Progenitor cell of endocrine pancreas (in vitro differentiated cells): ENCODE measurements around the gene KIAA0930. TPM values are rescaled to one million over a fixed set of nuclear protein-coding genes. Genes with fewer than 3 reads are reported as not detected.

Experiments
- DNase-seq: peaks from one replicate; pipeline ENCODE4 v3.0.0; 2021; ENCODE audit warnings: low spot score; ENCODE audit not compliant: unreplicated experiment
- H3K27ac Mint-ChIP-seq: 2 replicates; pipeline ENCODE4 v1.8.0; 2021; ENCODE audit warnings: mild to moderate bottlenecking, moderate library complexity, mixed read lengths
- H3K27me3 Mint-ChIP-seq: 2 replicates; pipeline ENCODE4 v1.8.0; 2021; ENCODE audit warnings: mixed read lengths
- H3K36me3 Mint-ChIP-seq: 2 replicates; pipeline ENCODE4 v1.8.0; 2022; ENCODE audit warnings: mixed read lengths; ENCODE audit not compliant: insufficient read depth
- H3K4me1 Mint-ChIP-seq: 2 replicates; pipeline ENCODE4 v1.8.0; 2021; ENCODE audit warnings: low read depth, mixed read lengths
- H3K4me3 Mint-ChIP-seq: 2 replicates; pipeline ENCODE4 v1.8.0; 2021; ENCODE audit warnings: low read depth, mild to moderate bottlenecking, moderate library complexity, mixed read lengths
- H3K9me3 Mint-ChIP-seq: 2 replicates; pipeline ENCODE4 v1.8.0; 2021; ENCODE audit warnings: low read depth, mixed read lengths
- total RNA-seq: library from RNA; stranded (reverse); gene quantifications from 2 replicates; pipeline ENCODE4 v1.2.1, GENCODE V29; 2021
- TF ChIP-seq, protein P1 (sequence below): fragments of 200-600 bp; sonication (generic); IDR thresholded peaks from one replicate; pipeline ENCODE4 v1.5.0; 2021; ENCODE audit warnings: antibody characterized with exemption, mild to moderate bottlenecking; ENCODE audit not compliant: unreplicated experiment

The KIAA0930 gene
- total RNA-seq, 1 donor from 2014 or later, result 45.3 TPM

DNA sequence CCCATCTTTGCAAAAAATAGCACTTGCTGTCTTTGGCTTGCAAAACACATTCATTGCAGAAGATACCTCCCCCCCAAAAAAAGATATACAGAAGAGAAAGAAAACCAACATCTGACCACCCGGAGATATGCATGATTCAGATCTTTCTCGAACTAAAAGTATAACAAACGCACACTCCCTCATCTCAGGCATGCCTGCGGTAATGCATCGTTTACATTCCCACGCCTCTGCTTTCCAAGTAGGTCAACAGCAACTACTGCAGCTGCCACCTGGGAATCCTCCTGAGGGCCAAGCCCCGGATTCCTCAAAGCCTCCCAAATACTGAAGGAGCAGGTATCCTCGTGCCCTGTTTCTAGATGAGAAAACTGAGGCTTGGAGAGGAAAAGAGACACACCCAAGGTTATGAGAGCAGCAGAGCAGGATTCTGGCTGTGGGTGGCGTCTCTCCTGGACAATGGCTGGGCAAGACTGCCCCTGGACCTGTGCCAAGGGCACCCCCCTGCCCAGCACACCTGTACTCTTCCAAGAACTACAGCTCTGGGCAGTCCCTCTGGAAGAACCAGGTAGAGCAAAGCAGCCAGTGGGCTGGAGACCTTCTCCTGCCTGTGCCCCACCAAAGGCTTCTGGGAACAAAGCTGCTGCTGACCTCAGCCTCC, 38.9 kb downstream of the KIAA0930 start:
- H3K4me3 Mint-ChIP-seq, result no peak overlapping the region
- DNase-seq, result no peak
- H3K27ac Mint-ChIP-seq, result no peak overlapping the region
- H3K9me3 Mint-ChIP-seq, result no peaks in the 10 kb centered on the region
- TF ChIP-seq, protein P1, sequence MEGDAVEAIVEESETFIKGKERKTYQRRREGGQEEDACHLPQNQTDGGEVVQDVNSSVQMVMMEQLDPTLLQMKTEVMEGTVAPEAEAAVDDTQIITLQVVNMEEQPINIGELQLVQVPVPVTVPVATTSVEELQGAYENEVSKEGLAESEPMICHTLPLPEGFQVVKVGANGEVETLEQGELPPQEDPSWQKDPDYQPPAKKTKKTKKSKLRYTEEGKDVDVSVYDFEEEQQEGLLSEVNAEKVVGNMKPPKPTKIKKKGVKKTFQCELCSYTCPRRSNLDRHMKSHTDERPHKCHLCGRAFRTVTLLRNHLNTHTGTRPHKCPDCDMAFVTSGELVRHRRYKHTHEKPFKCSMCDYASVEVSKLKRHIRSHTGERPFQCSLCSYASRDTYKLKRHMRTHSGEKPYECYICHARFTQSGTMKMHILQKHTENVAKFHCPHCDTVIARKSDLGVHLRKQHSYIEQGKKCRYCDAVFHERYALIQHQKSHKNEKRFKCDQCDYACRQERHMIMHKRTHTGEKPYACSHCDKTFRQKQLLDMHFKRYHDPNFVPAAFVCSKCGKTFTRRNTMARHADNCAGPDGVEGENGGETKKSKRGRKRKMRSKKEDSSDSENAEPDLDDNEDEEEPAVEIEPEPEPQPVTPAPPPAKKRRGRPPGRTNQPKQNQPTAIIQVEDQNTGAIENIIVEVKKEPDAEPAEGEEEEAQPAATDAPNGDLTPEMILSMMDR, result no peak
- peaks cover 9% of the 10 kb centered on the region for H3K4me1 Mint-ChIP-seq
- peaks cover 6% of the 10 kb centered on the region for H3K36me3 Mint-ChIP-seq
- H3K27me3 Mint-ChIP-seq, result no peaks in the 10 kb centered on the region

DNA sequence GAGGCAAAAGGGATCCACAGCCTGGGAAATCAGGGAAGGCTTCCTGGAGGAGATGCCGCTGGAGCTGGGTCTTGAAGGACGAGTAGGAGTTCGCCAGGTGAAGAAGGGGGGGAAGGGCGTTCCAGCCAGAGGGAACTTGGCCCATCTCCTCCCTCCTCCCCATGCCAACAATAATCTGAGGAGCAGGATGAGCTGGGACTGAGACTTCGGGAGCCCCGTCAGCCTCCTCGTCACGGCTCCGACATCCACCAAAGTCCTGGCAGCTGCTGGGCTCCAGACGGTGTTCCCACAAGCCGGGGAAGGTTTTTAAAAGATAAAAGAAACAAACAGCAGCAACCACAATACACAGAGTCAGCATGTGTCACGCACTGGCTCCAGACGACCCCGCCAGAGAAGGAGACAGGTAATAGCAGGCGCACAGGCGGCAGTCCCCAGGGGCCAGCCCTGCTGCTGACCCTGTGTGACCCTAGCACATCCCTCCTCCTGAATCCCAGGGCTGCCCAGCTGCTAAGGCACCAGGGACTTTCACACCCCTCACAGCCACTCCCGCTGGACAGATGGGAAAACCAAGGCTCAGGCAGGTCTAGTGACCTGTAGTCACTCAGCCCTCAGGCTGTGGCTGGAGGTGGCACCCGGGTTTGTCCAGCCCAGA, 39.7 kb downstream of the KIAA0930 start:
- Mint-ChIP-seq H3K4me1 (peaks cover 9% of the 10 kb centered on the region), H3K4me3 (no peak overlapping the region), H3K27me3 (no peaks in the 10 kb centered on the region), H3K36me3 (peaks cover 9% of the 10 kb centered on the region), H3K9me3 (no peaks in the 10 kb centered on the region), H3K27ac (peak overlapping the region; percentile 67)
- DNase-seq, result no peak
- TF ChIP-seq, protein P1, result no peak

DNA sequence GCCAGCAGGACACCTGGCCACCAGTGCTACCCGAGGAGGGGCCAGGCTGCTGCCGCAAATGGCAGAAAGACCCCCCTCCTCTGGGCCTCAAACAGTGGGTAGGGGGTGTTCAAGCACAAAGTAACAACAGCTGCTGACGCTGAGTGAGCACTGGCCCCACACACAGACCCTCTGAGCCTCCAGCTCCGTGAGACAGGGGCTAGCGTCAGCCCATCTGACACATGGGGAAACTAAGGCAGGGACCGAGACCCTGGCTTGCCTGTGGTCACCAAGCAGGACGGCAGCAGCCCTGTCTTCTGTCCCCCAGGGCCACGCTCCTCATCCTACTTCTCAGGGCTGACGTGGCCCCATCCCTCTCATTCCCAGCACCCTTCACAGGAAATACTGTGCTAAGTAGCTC, 40.5 kb downstream of the KIAA0930 start:
- DNase-seq, result no peak
- Mint-ChIP-seq H3K27ac (no peak overlapping the region), H3K27me3 (no peaks in the 10 kb centered on the region), H3K9me3 (no peaks in the 10 kb centered on the region), H3K4me3 (no peak overlapping the region), H3K4me1 (peaks cover 9% of the 10 kb centered on the region), H3K36me3 (peaks cover 11% of the 10 kb centered on the region)
- TF ChIP-seq, protein P1, result no peak

DNA sequence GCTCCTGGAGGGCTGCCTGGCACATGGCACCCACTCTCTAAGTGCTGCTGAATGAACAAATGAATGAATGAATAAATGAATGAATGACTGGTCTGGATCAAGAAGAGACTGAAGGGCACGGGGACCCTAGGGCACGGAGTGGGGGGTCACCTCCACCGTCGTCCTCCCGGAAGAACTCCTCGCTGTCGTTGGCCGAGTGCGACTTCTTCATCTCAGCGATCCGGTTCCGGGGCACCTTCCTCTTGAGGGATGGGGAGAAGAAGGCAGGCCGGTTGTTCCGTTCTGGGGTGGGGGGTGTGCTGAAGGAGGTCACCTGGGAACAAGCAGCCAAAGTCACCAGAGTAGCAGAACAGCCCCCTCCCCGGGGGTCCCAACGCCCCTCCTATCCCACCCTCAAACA, 41.0 kb downstream of the KIAA0930 start:
- H3K36me3 Mint-ChIP-seq, result peaks cover 11% of the 10 kb centered on the region
- H3K27ac Mint-ChIP-seq, result no peak overlapping the region
- H3K4me3 Mint-ChIP-seq, result no peak overlapping the region
- peaks cover 9% of the 10 kb centered on the region for H3K4me1 Mint-ChIP-seq
- no peaks in the 10 kb centered on the region for H3K27me3 Mint-ChIP-seq
- TF ChIP-seq, protein P1, result no peak
- DNase-seq, result no peak
- H3K9me3 Mint-ChIP-seq, result no peaks in the 10 kb centered on the region

DNA sequence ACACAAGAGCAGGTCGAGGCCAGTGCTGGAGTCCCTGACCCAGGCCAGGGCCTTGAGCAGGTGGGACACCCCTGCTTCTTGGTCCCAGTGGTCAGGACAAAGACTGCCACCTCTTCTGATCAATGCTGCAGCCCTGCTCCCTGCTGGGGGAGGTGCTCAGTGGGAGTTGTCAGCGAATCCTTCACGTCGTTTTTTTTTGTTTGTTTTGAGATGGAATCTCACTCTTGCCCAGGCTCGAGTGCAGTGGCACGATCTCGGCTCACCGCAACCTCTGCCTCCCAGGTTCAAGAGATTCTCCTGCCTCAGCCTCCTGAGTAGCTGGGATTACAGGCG, 42.3 kb downstream of the KIAA0930 start:
- Mint-ChIP-seq H3K4me1 (peaks cover 9% of the 10 kb centered on the region), H3K27ac (peak overlapping the region; percentile 31), H3K27me3 (no peaks in the 10 kb centered on the region), H3K36me3 (peaks cover 11% of the 10 kb centered on the region), H3K4me3 (no peak overlapping the region), H3K9me3 (no peaks in the 10 kb centered on the region)
- TF ChIP-seq, protein P1, result no peak
- DNase-seq, result no peak
